ENCODE data around the gene SPINT2.

SPINT2 gene

DNA sequence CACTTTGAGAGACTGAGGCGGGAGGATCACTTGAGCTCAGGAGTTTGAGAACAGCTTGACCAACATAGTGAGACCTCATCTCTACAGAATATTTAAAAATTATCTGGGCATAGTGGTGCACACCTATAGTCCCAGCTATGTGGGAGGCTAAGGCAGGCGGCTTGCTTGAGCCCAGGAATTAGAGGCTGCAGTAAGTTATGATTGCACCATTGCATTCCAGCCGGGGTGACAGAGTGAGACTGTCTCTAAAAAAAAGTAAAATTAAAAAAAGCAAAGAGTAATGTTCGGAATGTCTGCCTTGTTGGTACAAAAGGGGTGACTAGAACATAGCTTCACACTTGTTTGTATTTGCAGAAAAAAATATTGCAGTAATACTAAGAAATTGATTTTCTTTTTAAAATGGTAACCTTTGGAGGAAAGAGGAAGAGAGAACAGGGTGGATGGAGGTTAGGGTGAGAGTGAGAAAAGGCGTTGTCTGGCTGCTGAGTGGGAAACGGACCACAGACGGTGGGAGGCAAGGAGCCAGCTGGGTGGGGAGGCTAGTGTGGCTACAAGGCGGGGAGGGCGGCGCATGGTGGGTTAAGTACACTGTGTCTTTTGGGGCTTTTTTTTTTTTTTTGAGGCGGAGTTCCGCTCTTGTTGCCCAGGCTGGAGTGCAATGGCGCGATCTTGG is 18.4 kb upstream of the SPINT2 start:
- no peak for FAIRE-seq
- TF ChIP-seq CTCF (IDR thresholded peaks at IDR 0.05; ENCODE audit: insufficient read depth, missing control alignments): no peak
- DNase-seq (ENCODE audit: insufficient read length, low spot score): no peak

DNA sequence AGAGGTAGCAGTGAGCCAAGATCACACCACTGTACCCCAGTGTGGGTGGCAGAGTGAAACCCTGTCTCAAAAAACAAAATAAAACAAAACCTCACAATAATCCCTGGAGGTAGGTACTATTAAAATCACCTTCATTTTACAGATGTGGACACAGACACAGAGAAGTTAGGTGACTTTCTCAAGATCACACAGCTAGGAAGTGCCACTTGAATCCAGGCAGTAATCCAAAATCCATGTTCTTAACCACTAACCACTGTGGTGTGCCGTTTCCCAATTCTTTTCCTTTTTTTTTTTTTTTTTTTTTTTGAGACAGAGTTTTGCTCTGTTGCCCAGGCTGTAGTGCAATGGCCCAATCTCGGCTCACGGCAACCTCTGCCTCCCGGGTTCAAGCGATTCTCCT is 17.2 kb upstream of the SPINT2 start:
- no peak for TF ChIP-seq CTCF (IDR thresholded peaks at IDR 0.05; ENCODE audit: insufficient read depth, missing control alignments)
- FAIRE-seq (no peak), DNase-seq (ENCODE audit: insufficient read length, low spot score) (no peak)

GRCh38 chr19:38247734-38248268 is 16.6 kb upstream of the SPINT2 start:
- TF ChIP-seq CTCF (IDR thresholded peaks at IDR 0.05; ENCODE audit: insufficient read depth, missing control alignments): no peak
- FAIRE-seq (no peak), DNase-seq (ENCODE audit: insufficient read length, low spot score) (no peak)

DNA sequence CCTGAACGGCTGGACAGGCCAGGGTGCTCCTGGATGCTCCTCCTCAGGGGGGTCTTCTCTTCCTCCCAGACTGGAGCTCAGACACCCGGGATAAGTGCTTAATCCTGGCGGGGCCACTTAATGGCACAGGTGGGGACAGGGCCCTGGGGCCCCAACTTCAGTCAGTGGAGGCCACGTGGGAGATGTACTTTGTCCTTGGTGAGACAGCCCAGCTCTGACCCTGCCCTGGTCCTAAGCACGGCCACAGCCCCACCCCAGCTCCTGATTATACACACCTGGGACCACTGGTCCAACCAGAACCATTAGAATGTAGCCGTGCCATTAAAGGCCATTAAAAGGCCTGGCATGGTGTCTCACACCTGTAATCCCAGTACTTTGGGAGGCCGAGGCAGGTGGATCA is 16.0 kb upstream of the SPINT2 start:
- DNase-seq (ENCODE audit: insufficient read length, low spot score) (no peak), FAIRE-seq (no peak)
- no peak for TF ChIP-seq CTCF (IDR thresholded peaks at IDR 0.05; ENCODE audit: insufficient read depth, missing control alignments)

- FAIRE-seq (no peak), DNase-seq (ENCODE audit: insufficient read length, low spot score) (no peak)
- TF ChIP-seq CTCF (IDR thresholded peaks at IDR 0.05; ENCODE audit: insufficient read depth, missing control alignments): no peak
Observed at GRCh38 chr19:38250428-38250820, 13.9 kb upstream of the SPINT2 start.

GRCh38 chr19:38250821-38251563 is 13.4 kb upstream of the SPINT2 start:
- DNase-seq (ENCODE audit: insufficient read length, low spot score): no peak

More at GRCh38 chr19:38250821-38251563, 13.4 kb upstream of the SPINT2 start:
- FAIRE-seq: no peak
- no peak for TF ChIP-seq CTCF (IDR thresholded peaks at IDR 0.05; ENCODE audit: insufficient read depth, missing control alignments)

All from D721Med (cell line).